Heart left ventricle (tissue), 13 donors: ENCODE data around the gene NLRX1.

Experiments used
- POLR2A ChIP-seq, 2 donors: fragments of 450-650 bp; IDR thresholded peaks; one replicate each; pipeline ENCODE4 v1.6.1; 2017; ENCODE audit warnings: antibody characterized with exemption in 2 of 2, mild to moderate bottlenecking in 2 of 2, moderate library complexity in 2 of 2
- TF ChIP-seq, protein P1 (sequence below), 12 donors: fragments of 200-600 bp; sonication (generic) in 4 of 12; IDR thresholded peaks; one replicate each; pipeline versions ENCODE4 v1.5.0 to v1.8.0; 2018 to 2022; ENCODE audit warnings: antibody characterized with exemption in 12 of 12, mild to moderate bottlenecking in 5 of 12
- donor health status: ischemic (EF 13 %, LVEDD 7.1; RV severe dilation, severe dysfunction).
- donor health status: DM: no; HTN: yes; CAD: no.
- donor health status: DM: no; HTN: no; CAD: no.
- donor health status: ischemic (EF 25% LVEDD 6.9; RV normal size, moderate dysfunction).
- donor health status: ischemic (EF 25% LVEDD 5.7; RV mildly dilated, moderate dysfunction).
- donor health status: ischemic (EF 35%, LVEDD 5.7; RV mildly dilated, moderate dysfunction).
- donor health status: nonischemic (EF 11% LVEDD 7.7; RV severe dilation, severe dysfunction).
- donor health status: DM: yes; HTN: yes; CAD: no.
- donor health status: PGD.
- donor health status: ischemic (EF 29% LVEDD 5.4; RV normal size, mild dysfunction).
- donor health status: nonischemic (EF 23%, LVEDD 6.1; RV moderate dilation, normal function).

DNA sequence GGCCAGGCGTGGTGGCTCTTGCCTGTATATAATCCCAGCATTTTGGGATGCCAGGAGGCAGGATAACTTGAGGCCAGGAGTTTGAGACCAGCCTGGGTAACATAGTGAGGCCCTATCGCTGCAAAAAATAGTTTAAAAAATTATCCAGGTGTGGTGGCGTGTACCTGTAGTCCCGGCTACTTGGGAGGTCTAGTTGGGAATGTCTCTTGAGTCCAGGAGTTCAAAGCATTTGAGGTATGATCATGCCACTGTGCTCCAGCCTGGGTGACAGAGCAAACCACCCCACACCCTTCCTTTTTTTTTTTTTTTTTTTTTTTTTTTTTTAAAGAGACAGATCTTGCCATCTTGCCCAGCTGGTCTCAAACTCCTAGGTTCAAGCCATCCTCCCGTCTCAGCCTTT is 54.4 kb downstream of the NLRX1 start:
- TF ChIP-seq, protein P1, sequence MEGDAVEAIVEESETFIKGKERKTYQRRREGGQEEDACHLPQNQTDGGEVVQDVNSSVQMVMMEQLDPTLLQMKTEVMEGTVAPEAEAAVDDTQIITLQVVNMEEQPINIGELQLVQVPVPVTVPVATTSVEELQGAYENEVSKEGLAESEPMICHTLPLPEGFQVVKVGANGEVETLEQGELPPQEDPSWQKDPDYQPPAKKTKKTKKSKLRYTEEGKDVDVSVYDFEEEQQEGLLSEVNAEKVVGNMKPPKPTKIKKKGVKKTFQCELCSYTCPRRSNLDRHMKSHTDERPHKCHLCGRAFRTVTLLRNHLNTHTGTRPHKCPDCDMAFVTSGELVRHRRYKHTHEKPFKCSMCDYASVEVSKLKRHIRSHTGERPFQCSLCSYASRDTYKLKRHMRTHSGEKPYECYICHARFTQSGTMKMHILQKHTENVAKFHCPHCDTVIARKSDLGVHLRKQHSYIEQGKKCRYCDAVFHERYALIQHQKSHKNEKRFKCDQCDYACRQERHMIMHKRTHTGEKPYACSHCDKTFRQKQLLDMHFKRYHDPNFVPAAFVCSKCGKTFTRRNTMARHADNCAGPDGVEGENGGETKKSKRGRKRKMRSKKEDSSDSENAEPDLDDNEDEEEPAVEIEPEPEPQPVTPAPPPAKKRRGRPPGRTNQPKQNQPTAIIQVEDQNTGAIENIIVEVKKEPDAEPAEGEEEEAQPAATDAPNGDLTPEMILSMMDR (IDR thresholded peaks at IDR 0.05): no peak
- no peak for TF ChIP-seq POLR2A (IDR thresholded peaks at IDR 0.05)
